ENCODE data around the gene VKORC1L1. TPM values are rescaled to one million over a fixed set of nuclear protein-coding genes. Genes with fewer than 3 reads are reported as not detected.

The VKORC1L1 gene
- total RNA-seq, 2 donors from 2014 or later, result 21.3 to 26.0 TPM

DNA sequence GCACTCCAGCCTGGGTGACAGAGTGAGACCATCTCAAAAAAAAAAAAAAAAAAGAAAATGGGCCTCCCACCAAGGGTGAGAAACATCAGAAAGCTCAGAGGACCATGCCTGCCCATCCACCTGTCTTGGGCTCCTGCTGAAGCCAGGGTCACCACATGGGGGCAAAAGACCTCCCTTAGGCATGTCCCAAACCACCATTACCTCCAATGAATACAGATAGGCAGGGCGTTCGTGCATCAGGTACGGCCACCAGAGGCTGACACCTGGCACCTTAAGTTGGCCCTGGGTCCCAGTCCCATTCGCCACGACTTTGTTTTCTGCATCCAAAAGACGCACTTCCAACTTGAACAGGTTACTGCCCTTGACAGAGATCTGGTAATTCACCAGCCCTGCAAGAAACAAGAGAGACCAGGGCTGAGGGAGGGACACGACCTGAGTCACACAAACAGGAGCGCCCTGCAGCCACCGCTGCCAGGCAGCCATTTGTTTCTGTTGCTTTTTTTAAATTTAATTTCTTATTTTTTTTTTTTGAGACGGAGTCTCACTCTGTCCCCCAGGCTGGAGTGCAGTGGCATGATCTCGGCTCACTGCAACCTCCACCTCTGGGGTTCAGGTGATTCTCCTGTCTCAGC is 103.1 kb downstream of the VKORC1L1 start:
- Histone ChIP-seq H3K36me3 (peaks cover 9% of the 10 kb centered on the region), H3K4me3 (no peak overlapping the region), H3K9ac (ENCODE audit: low read depth in 2 of 2, low read length in 2 of 2) (no peak overlapping the region), H3K27ac (no peak overlapping the region), H3K9me3 (no peaks in the 10 kb centered on the region), H3K27me3 (no peaks in the 10 kb centered on the region), H3K4me1 (peaks cover 5% of the 10 kb centered on the region)
- TF ChIP-seq, protein P1, sequence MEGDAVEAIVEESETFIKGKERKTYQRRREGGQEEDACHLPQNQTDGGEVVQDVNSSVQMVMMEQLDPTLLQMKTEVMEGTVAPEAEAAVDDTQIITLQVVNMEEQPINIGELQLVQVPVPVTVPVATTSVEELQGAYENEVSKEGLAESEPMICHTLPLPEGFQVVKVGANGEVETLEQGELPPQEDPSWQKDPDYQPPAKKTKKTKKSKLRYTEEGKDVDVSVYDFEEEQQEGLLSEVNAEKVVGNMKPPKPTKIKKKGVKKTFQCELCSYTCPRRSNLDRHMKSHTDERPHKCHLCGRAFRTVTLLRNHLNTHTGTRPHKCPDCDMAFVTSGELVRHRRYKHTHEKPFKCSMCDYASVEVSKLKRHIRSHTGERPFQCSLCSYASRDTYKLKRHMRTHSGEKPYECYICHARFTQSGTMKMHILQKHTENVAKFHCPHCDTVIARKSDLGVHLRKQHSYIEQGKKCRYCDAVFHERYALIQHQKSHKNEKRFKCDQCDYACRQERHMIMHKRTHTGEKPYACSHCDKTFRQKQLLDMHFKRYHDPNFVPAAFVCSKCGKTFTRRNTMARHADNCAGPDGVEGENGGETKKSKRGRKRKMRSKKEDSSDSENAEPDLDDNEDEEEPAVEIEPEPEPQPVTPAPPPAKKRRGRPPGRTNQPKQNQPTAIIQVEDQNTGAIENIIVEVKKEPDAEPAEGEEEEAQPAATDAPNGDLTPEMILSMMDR (IDR thresholded peaks at IDR 0.05), result no peak
- intact Hi-C loops (cut with DNase I), result no loop called here
- no peak for DNase-seq

DNA sequence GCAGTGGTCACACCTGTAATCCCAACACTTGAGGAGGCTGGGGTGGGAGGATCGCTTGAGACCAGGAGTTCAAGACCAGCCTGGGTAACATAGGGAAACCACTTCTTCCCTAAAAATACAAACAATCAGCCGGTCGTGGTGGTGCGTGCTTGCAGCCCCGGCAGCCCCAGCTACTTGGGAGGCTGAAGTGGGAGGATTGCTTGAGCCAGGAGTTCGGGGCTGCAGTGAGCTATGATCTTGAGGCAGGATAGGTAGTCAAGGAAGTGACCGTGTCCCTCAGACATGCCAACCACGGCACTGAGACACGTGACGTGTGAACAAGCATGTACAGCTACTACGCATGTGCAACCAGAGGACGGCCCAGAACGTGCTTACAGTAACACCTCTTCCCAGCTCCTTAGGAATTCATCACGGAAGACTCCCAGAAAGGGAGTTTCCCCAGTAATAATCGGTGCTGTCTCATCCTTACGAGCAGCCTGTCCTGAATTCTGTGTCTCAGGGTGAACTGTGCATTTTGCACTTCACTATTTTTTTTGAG is 103.9 kb downstream of the VKORC1L1 start:
- Histone ChIP-seq H3K36me3 (peaks cover 8% of the 10 kb centered on the region), H3K4me3 (no peak overlapping the region), H3K4me1 (peaks cover 5% of the 10 kb centered on the region), H3K9ac (ENCODE audit: low read depth in 2 of 2, low read length in 2 of 2) (no peak overlapping the region), H3K27ac (no peak overlapping the region), H3K9me3 (no peaks in the 10 kb centered on the region), H3K27me3 (no peaks in the 10 kb centered on the region)
- DNase-seq, result no peak
- intact Hi-C loops (cut with DNase I), result no loop called here
- TF ChIP-seq, protein P1 (IDR thresholded peaks at IDR 0.05), result no peak

DNA sequence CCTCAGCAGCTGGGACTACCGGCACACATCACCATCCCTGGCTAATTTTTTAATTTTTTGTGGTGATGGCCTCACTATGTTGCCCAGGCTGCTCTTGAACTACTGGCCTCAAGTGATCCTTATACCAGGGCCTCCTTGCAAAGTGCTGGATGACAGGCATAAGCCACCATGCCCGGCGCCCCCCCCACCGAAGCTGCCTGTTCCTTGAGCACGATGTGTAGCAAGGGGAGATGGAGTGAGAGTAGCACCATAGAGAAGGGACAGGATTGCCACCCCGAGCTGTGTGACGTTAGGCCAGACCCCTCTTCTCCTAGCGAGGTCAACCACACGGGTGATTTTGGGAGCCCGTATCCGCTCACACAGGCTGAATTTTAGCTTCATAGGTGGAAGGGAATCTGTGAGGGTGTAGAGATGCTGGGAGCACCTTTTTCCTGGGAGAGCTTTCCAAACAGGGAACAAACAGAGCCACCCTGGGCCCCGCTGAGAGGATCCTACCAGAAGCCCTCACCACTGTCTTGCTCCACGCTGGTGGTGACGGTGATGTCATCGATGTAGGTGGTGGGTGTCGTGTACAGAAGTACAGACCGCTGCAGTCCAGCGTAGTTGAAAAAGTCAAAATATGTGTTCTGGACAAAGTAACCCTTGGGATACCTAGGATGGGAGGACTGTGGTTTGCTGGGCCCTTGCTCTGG is 106.2 kb downstream of the VKORC1L1 start:
- no peak for DNase-seq
- no peaks in the 10 kb centered on the region for H3K9me3 ChIP-seq

DNA sequence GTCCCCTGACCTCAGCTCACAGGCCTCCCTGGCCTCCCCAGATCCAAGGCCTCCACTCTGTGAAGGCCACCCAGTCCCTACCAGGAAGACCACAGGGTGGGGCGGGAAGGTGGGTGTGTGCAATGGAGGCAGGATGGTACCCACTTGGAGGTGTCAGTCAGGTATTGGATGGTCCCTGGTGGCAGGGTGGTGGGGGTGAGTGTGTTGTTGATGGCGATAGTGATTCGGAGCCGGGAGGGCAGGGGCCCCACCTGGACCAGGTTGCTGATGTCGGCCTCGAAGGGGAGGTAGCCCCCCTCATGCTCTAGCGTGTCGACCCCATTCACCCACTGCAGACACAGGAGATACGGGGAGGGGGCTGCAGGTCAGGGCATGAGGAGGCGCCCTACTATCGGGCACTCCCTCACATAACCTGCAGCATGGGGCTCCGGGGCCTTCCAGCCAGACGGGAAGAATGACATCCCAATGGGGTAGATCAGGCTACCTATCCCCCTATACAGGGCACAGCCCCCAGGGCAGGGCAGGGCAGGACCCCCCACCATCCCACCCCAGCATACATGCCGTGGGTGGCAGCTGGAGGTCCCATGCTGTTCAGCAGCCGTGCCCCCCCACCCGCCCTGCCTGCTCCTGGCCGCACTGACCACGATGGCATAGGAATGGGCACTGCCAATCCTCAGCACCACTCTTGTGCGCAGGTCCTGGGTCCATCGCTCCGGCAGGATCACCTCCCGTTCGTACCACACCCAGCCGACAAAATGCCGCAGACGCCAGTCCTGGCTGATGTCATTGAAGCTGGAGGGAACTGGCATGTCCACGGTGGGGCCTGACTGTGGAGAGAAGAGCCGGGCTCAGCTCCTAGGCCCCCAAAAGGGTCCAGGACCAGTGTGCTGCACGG is 107.0 kb downstream of the VKORC1L1 start:
- Histone ChIP-seq H3K36me3 (no peaks in the 10 kb centered on the region), H3K4me1 (peaks cover 5% of the 10 kb centered on the region), H3K9me3 (no peaks in the 10 kb centered on the region), H3K27me3 (no peaks in the 10 kb centered on the region), H3K27ac (peak overlapping the region; percentile 64), H3K9ac (ENCODE audit: low read depth in 2 of 2, low read length in 2 of 2) (peak overlapping the region in 1 of 2 donors; percentile 40), H3K4me3 (no peak overlapping the region)
- TF ChIP-seq, protein P1 (IDR thresholded peaks at IDR 0.05), result no peak
- DNase-seq, result no peak
- intact Hi-C loops (cut with DNase I), result no loop called here

More for the DNA sequence above, 106.2 kb downstream of the VKORC1L1 start:
- TF ChIP-seq, protein P1 (IDR thresholded peaks at IDR 0.05), result no peak
- Histone ChIP-seq H3K36me3 (peaks cover 5% of the 10 kb centered on the region), H3K9ac (ENCODE audit: low read depth in 2 of 2, low read length in 2 of 2) (no peak overlapping the region), H3K27me3 (no peaks in the 10 kb centered on the region), H3K4me3 (no peak overlapping the region), H3K4me1 (peaks cover 5% of the 10 kb centered on the region), H3K27ac (no peak overlapping the region)
- intact Hi-C loops (cut with DNase I), result no loop called here

All from colonic mucosa (tissue), 4 donors.